ENCODE data around the gene ASAP2.

ASAP2 gene

GRCh38 chr2:9184361-9184760 lies 22.3 kb upstream of the ASAP2 start:
- no peak for DNase-seq (ENCODE audit: low read depth)

GRCh38 chr2:9187620-9188214 lies 18.9 kb upstream of the ASAP2 start:
- no peak for DNase-seq (ENCODE audit: low read depth)

- no peak for DNase-seq (ENCODE audit: low read depth)
Measured at GRCh38 chr2:9188823-9189222, 17.8 kb upstream of the ASAP2 start.

- DNase-seq (ENCODE audit: low read depth): no peak
Measured at GRCh38 chr2:9189901-9190300, 16.7 kb upstream of the ASAP2 start.

GRCh38 chr2:9191041-9191481 lies 15.6 kb upstream of the ASAP2 start:
- peak; percentile 92 for DNase-seq (ENCODE audit: low read depth)

- DNase-seq (ENCODE audit: low read depth): no peak
Measured at GRCh38 chr2:9192712-9193111, 13.9 kb upstream of the ASAP2 start.

- DNase-seq (ENCODE audit: low read depth): no peak
Measured at GRCh38 chr2:9194352-9194751, 12.3 kb upstream of the ASAP2 start.

- DNase-seq (ENCODE audit: low read depth): no peak
Measured at GRCh38 chr2:9196637-9197036, 10.0 kb upstream of the ASAP2 start.

- no peak for DNase-seq (ENCODE audit: low read depth)
Measured at GRCh38 chr2:9197916-9198315, 8.7 kb upstream of the ASAP2 start.

GRCh38 chr2:9199716-9200632 lies 6.6 kb upstream of the ASAP2 start:
- DNase-seq (ENCODE audit: low read depth): no peak

- no peak for DNase-seq (ENCODE audit: low read depth)
Measured at GRCh38 chr2:9200633-9201015, 6.0 kb upstream of the ASAP2 start.

- peak; percentile 53 for DNase-seq (ENCODE audit: low read depth)
Measured at GRCh38 chr2:9201185-9201891, 5.3 kb upstream of the ASAP2 start.

GRCh38 chr2:9203006-9203405 lies 3.6 kb upstream of the ASAP2 start:
- no peak for DNase-seq (ENCODE audit: low read depth)

GRCh38 chr2:9203876-9204275 lies 2.7 kb upstream of the ASAP2 start:
- no peak for DNase-seq (ENCODE audit: low read depth)

GRCh38 chr2:9204939-9205338 lies 1.7 kb upstream of the ASAP2 start:
- DNase-seq (ENCODE audit: low read depth): no peak

GRCh38 chr2:9205486-9205885 lies 1.1 kb upstream of the ASAP2 start:
- no peak for DNase-seq (ENCODE audit: low read depth)

- DNase-seq (ENCODE audit: low read depth): no peak
Measured at GRCh38 chr2:9206991-9207640, 504 bp downstream of the ASAP2 start.

GRCh38 chr2:9207641-9208311 lies 1.2 kb downstream of the ASAP2 start:
- DNase-seq (ENCODE audit: low read depth): no peak

- DNase-seq (ENCODE audit: low read depth): no peak
Measured at GRCh38 chr2:9208875-9209274, 2.3 kb downstream of the ASAP2 start.

- no peak for DNase-seq (ENCODE audit: low read depth)
Measured at GRCh38 chr2:9210030-9210429, 3.4 kb downstream of the ASAP2 start.

GRCh38 chr2:9211496-9211895 lies 4.9 kb downstream of the ASAP2 start:
- DNase-seq (ENCODE audit: low read depth): no peak
